ENCODE data around the gene DAZAP2.

Gene DAZAP2

GRCh38 chr12:51238510-51239334 lies at the start of gene DAZAP2:
TSS of gene DAZAP2 (plus strand) at chr12:51238826. CDS start at chr12:51238908, 82 bp downstream.
- TF ChIP-seq POLR2A (IDR thresholded peaks at IDR 0.05; ENCODE audit: extremely low read depth, insufficient read length), result peak; percentile 88
- TF ChIP-seq MYC (IDR thresholded peaks at IDR 0.05; ENCODE audit: low read depth, low read length), result 0 out of 2 replicates have a peak, but pooled peaks have one; percentile 13
- peak; percentile 85 for TF ChIP-seq MAX (IDR thresholded peaks at IDR 0.05; ENCODE audit: low read depth, low read length)
- no peak for TF ChIP-seq CTCF (IDR thresholded peaks at IDR 0.05; ENCODE audit: low read depth, low read length)
- H3K4me3 ChIP-seq (ENCODE audit: low read depth, low read length), result peak within 1 kb of the TSS; percentile 91

GRCh38 chr12:51189790-51190355 lies 48.8 kb upstream of the DAZAP2 start:
- no peak overlapping the region for H3K4me3 ChIP-seq (ENCODE audit: low read depth, low read length)
- TF ChIP-seq CTCF (IDR thresholded peaks at IDR 0.05; ENCODE audit: low read depth, low read length), result no peak
- TF ChIP-seq POLR2A (IDR thresholded peaks at IDR 0.05; ENCODE audit: extremely low read depth, insufficient read length), result no peak
- TF ChIP-seq MAX (IDR thresholded peaks at IDR 0.05; ENCODE audit: low read depth, low read length), result no peak
- no peak for TF ChIP-seq MYC (IDR thresholded peaks at IDR 0.05; ENCODE audit: low read depth, low read length)
- DNase-seq (ENCODE audit: low read depth), result no peak

More at GRCh38 chr12:51238510-51239334, at the start of gene DAZAP2:
- peak; percentile 98 for DNase-seq (ENCODE audit: low read depth)

GRCh38 chr12:51190820-51191219 lies 47.8 kb upstream of the DAZAP2 start:
- H3K4me3 ChIP-seq (ENCODE audit: low read depth, low read length), result no peak overlapping the region
- DNase-seq (ENCODE audit: low read depth), result no peak
- no peak for TF ChIP-seq POLR2A (IDR thresholded peaks at IDR 0.05; ENCODE audit: extremely low read depth, insufficient read length)
- no peak for TF ChIP-seq MYC (IDR thresholded peaks at IDR 0.05; ENCODE audit: low read depth, low read length)
- no peak for TF ChIP-seq MAX (IDR thresholded peaks at IDR 0.05; ENCODE audit: low read depth, low read length)
- TF ChIP-seq CTCF (IDR thresholded peaks at IDR 0.05; ENCODE audit: low read depth, low read length), result no peak

- H3K4me3 ChIP-seq (ENCODE audit: low read depth, low read length), result no peak overlapping the region
- no peak for DNase-seq (ENCODE audit: low read depth)
- TF ChIP-seq MYC (IDR thresholded peaks at IDR 0.05; ENCODE audit: low read depth, low read length) (no peak), CTCF (IDR thresholded peaks at IDR 0.05; ENCODE audit: low read depth, low read length) (no peak), POLR2A (IDR thresholded peaks at IDR 0.05; ENCODE audit: extremely low read depth, insufficient read length) (no peak), MAX (IDR thresholded peaks at IDR 0.05; ENCODE audit: low read depth, low read length) (no peak)
Measured at GRCh38 chr12:51191516-51192283, 46.9 kb upstream of the DAZAP2 start.

- H3K4me3 ChIP-seq (ENCODE audit: low read depth, low read length), result no peak overlapping the region
- DNase-seq (ENCODE audit: low read depth), result no peak
- no peak for TF ChIP-seq MAX (IDR thresholded peaks at IDR 0.05; ENCODE audit: low read depth, low read length)
- TF ChIP-seq POLR2A (IDR thresholded peaks at IDR 0.05; ENCODE audit: extremely low read depth, insufficient read length), result no peak
- no peak for TF ChIP-seq MYC (IDR thresholded peaks at IDR 0.05; ENCODE audit: low read depth, low read length)
- no peak for TF ChIP-seq CTCF (IDR thresholded peaks at IDR 0.05; ENCODE audit: low read depth, low read length)
Measured at GRCh38 chr12:51192284-51192671, 46.3 kb upstream of the DAZAP2 start.
